K562 (cell line): ENCODE measurements around the gene NSRP1. TPM values are rescaled to one million over a fixed set of nuclear protein-coding genes. Genes with fewer than 3 reads are reported as not detected.

Experiments used
- FOS ChIP-seq: IDR thresholded peaks from 3 replicates; pipeline ENCODE4 v1.6.1; 2011; ENCODE audit not compliant: insufficient read length; ENCODE audit errors: extremely low read depth
- HDAC1 ChIP-seq, 2 experiments: fragments of 450-650 bp; IDR thresholded peaks; 2 replicates each; pipeline ENCODE4 v1.6.1; 2016 to 2017; ENCODE audit warnings: inconsistent platforms in 1 of 2, mild to moderate bottlenecking in 1 of 2, moderate library complexity in 1 of 2
- MBD2 ChIP-seq: sonication (generic); IDR thresholded peaks from 2 replicates; pipeline ENCODE4 v1.6.1; 2016; ENCODE audit warnings: low read depth, borderline replicate concordance
- PCBP2 ChIP-seq: fragments of 200-400 bp; formaldehyde crosslinking; IDR thresholded peaks from 2 replicates; pipeline ENCODE4 v1.6.1; 2018; ENCODE audit warnings: low read length, low read depth, mild to moderate bottlenecking, moderate library complexity; ENCODE audit not compliant: poor library complexity, severe bottlenecking
- PHF21A ChIP-seq: fragments of 450-650 bp; IDR thresholded peaks from 2 replicates; pipeline ENCODE4 v1.6.1; 2017; ENCODE audit warnings: low read depth, borderline replicate concordance
- ZNF239 ChIP-seq: fragments of 250-450 bp; sonication (Bioruptor Pico); IDR thresholded peaks from 2 replicates; pipeline ENCODE4 v1.4.0; 2020; ENCODE audit warnings: mild to moderate bottlenecking
- polyA plus RNA-seq, 8 experiments: library from polyadenylated mRNA; depleted of rRNA in 4 of 8; stranded (reverse) in 5 of 8; unstranded in 3 of 8; fragments of >200 nt; fragmentation: Nextera tagmentation in 2 of 8; fragmentation: Illumina TruSeq in 1 of 8; extraction: Ambion mirVana in 2 of 8; extraction: Trizol in 1 of 8; gene quantifications; 2 replicates each; pipeline versions ENCODE4 v1.2.1 to v1.2.3, GENCODE V29; 2011 to 2014; ENCODE audit warnings: inconsistent platforms in 1 of 8, missing spikeins in 1 of 8
- total RNA-seq, 7 experiments: library from RNA; depleted of rRNA in 6 of 7; stranded (reverse); fragments of >200 nt in 6 of 7; fragmentation: Illumina TruSeq in 2 of 7; extraction: Trizol in 2 of 7; gene quantifications; 2 replicates each; pipeline versions ENCODE4 v1.2.1 to v1.2.3, GENCODE V29; 2011 to 2021; ENCODE audit warnings: low replicate concordance in 1 of 7
- TF ChIP-seq, protein P1 (sequence below): fragments of 450-650 bp; IDR thresholded peaks from 2 replicates; pipeline ENCODE4 v1.6.1; 2017; ENCODE audit warnings: mild to moderate bottlenecking, moderate library complexity
- TF ChIP-seq, protein P2 (sequence below), 2 experiments: fragments of 450-650 bp in 1 of 2; IDR thresholded peaks; 2 replicates each; pipeline ENCODE4 v1.6.1; 2011 to 2017; ENCODE audit warnings: low read depth in 2 of 2, antibody characterized with exemption in 1 of 2, borderline replicate concordance in 1 of 2, low read length in 1 of 2, mild to moderate bottlenecking in 1 of 2, mixed read lengths in 1 of 2; ENCODE audit not compliant: control insufficient read depth in 1 of 2

Gene NSRP1
- total and polyA plus RNA-seq, 9 of the 15 experiments (the other 6 are each of a cell fraction or from before 2014, with no cell fraction given), result 18.4 to 68.6 (median 32.7) TPM

DNA sequence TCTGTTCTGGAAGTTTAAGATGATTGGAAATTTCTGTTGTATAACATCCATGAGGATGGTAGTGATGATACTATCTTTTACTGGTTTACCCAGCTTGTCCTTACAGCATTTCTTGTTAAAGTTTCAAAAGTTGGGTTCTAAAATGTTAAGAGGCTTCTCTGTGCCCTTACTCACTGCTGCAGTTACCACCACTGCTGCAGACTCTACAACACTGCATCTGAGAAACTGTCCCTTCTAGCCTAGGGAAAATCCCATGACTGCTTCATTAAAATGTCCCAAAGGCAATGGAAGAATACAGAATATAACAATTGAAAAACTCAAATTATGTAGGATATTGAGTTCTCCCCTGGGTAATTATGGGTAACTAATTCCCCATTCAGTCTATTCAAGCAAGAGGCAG lies 3.8 kb upstream of the NSRP1 start (continued):
- TF ChIP-seq, protein P1, sequence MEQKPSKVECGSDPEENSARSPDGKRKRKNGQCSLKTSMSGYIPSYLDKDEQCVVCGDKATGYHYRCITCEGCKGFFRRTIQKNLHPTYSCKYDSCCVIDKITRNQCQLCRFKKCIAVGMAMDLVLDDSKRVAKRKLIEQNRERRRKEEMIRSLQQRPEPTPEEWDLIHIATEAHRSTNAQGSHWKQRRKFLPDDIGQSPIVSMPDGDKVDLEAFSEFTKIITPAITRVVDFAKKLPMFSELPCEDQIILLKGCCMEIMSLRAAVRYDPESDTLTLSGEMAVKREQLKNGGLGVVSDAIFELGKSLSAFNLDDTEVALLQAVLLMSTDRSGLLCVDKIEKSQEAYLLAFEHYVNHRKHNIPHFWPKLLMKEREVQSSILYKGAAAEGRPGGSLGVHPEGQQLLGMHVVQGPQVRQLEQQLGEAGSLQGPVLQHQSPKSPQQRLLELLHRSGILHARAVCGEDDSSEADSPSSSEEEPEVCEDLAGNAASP, result no peak
- TF ChIP-seq PHF21A, result no peak
- TF ChIP-seq MBD2, result no peak
- no peak for TF ChIP-seq HDAC1 (IDR thresholded peaks at IDR 0.05)
- TF ChIP-seq, protein P2, sequence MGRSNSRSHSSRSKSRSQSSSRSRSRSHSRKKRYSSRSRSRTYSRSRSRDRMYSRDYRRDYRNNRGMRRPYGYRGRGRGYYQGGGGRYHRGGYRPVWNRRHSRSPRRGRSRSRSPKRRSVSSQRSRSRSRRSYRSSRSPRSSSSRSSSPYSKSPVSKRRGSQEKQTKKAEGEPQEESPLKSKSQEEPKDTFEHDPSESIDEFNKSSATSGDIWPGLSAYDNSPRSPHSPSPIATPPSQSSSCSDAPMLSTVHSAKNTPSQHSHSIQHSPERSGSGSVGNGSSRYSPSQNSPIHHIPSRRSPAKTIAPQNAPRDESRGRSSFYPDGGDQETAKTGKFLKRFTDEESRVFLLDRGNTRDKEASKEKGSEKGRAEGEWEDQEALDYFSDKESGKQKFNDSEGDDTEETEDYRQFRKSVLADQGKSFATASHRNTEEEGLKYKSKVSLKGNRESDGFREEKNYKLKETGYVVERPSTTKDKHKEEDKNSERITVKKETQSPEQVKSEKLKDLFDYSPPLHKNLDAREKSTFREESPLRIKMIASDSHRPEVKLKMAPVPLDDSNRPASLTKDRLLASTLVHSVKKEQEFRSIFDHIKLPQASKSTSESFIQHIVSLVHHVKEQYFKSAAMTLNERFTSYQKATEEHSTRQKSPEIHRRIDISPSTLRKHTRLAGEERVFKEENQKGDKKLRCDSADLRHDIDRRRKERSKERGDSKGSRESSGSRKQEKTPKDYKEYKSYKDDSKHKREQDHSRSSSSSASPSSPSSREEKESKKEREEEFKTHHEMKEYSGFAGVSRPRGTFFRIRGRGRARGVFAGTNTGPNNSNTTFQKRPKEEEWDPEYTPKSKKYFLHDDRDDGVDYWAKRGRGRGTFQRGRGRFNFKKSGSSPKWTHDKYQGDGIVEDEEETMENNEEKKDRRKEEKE (IDR thresholded peaks at IDR 0.05; ENCODE audit: borderline replicate concordance in 1 of 2, control insufficient read depth in 1 of 2, low read depth in 2 of 2, low read length in 1 of 2), result no peak
- TF ChIP-seq FOS, result no peak
- TF ChIP-seq PCBP2, result no peak
- no peak for TF ChIP-seq ZNF239 (CRISPR knock-in tag)
